IgD-negative memory B cell (primary cell): ENCODE data around the gene UPK1B. TPM values are rescaled to one million over a fixed set of nuclear protein-coding genes. Genes with fewer than 3 reads are reported as not detected.
"Not testable (repeated sequence)": the region's sequence is repeated elsewhere in the genome, so short reads cannot be mapped to it uniquely, and the experiment has no call there.

Source experiments
- H3K27ac Mint-ChIP-seq, 3 donors: one replicate each; pipeline ENCODE4 v1.8.0; 2020 to 2022; ENCODE audit warnings: mild to moderate bottlenecking in 3 of 3, mixed read lengths in 3 of 3, moderate library complexity in 1 of 3
- H3K27me3 Mint-ChIP-seq: one replicate; pipeline ENCODE4 v1.8.0; 2021; ENCODE audit warnings: mixed read lengths
- H3K36me3 Mint-ChIP-seq: one replicate; pipeline ENCODE4 v1.8.0; 2020; ENCODE audit warnings: mild to moderate bottlenecking, mixed read lengths
- H3K4me1 Mint-ChIP-seq, 3 donors: one replicate each; pipeline ENCODE4 v1.8.0; 2020 to 2022; ENCODE audit warnings: mixed read lengths in 3 of 3, mild to moderate bottlenecking in 1 of 3
- H3K4me3 Mint-ChIP-seq, 4 donors: one replicate each; pipeline ENCODE4 v1.8.0; 2020 to 2022; ENCODE audit warnings: mild to moderate bottlenecking in 4 of 4, mixed read lengths in 4 of 4, moderate library complexity in 3 of 4
- H3K9me3 Mint-ChIP-seq, 3 donors: one replicate each; pipeline ENCODE4 v1.8.0; 2020 to 2021; ENCODE audit warnings: mixed read lengths in 3 of 3, mild to moderate bottlenecking in 1 of 3
- polyA plus RNA-seq: library from polyadenylated mRNA; unstranded; fragments of 300-500 nt; fragmentation: Illumina TruSeq; gene quantifications from one replicate; pipeline ENCODE4 v1.2.3, GENCODE V29; 2021

UPK1B gene
- not detected for polyA plus RNA-seq

DNA sequence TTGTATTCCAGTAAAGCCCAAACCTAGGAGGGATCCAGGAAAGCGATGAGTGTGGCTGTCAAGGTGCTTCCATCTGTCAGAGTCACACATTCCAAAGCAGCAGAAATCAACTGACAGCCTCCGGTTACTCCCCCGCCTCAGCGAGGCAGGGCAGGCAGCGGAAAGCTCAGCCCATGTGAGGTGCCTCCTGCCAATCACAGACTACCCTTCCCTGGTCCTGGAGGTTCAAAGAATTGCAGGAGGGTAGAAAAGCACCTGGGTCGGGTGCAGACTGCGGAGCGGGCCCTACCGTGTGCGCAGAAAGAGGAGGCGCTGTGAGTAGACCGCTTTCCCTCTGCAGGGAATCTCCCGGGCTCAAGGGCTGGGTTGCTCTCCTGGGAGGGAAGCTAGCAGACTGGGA, at the start of gene UPK1B:
UPK1B (plus strand) TSS at position 274 of the 400 bp plus-strand sequence. CDS start 13,144 bp downstream, outside the sequence.
- peak within 1 kb of the TSS in 1 of 3 donors; percentile 22 for H3K27ac Mint-ChIP-seq
- H3K27me3 Mint-ChIP-seq = no peaks in the 10 kb centered on the region
- H3K36me3 Mint-ChIP-seq = peaks cover 4% of the 10 kb centered on the region
- no peaks in the 10 kb centered on the region for H3K9me3 Mint-ChIP-seq
- no peaks in the 10 kb centered on the region for H3K4me1 Mint-ChIP-seq
- no peak within 1 kb of the TSS for H3K4me3 Mint-ChIP-seq

DNA sequence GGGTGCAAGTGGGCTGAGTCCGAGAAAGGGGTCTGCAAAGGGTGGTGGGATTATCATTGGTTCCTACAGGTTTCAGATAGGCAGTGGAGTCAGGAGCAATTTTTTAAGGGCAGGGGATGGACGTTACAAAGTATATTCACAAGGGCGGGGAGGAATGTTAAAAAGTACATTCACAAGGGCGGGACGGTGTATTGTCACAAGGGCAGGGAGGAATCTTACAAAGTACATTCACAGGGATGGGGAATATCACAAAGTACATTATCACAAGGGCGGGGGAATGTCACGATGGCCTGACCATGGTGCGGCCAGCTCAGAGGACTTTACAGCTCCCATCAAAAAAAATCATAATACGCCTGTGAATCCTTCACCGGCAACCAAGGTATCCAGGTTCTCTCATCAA, 48.1 kb upstream of the UPK1B start:
- Mint-ChIP-seq H3K27ac (no peak overlapping the region), H3K27me3 (peaks cover 1% of the 10 kb centered on the region), H3K36me3 (no peaks in the 10 kb centered on the region), H3K4me1 (peaks cover 0 to 1% (median 0%) of the 10 kb centered on the region in 3 donors), H3K9me3 (peaks cover 0 to 4% (median 0%) of the 10 kb centered on the region in 3 donors), H3K4me3 (no peak overlapping the region)

DNA sequence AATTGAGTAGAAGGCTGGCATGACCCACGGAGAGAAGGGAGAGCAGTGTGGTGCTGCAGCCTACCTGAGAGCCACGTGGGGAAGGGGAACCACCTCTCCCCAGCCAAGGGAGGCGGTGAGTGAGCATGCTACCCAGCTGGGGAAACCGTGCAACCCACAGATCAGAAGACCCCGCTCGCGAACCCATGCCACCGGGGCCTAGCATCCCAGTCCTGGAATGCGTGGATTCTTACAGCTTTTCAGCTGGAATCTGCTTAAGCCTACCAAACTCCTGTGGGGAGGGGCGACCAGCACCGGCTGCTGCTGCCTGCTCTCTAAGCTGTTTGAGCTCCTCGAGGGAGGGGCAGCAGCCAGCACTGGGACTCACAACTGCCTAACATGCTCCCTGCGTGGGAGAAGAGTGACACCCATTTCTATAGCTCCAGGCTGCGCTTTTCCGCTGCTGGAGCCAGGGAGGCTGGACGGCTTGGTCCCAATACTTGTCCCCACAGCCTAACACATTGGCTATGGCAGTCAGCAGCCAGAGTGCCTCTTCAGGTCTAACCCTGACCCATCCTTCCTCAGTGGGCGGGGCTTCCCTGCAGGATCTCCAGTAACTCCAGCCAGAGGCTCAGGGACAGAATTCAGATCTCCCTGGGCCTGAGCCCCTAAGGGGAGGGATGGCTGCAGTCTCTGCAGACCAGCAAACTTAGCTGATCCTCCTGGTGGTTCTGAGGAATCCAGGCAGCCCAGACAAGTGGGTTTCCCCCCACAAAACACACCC, 47.5 kb upstream of the UPK1B start:
- Mint-ChIP-seq H3K36me3 (no peaks in the 10 kb centered on the region), H3K27ac (no peak overlapping the region), H3K27me3 (peaks cover 1% of the 10 kb centered on the region), H3K9me3 (peaks cover 0 to 4% (median 0%) of the 10 kb centered on the region in 3 donors), H3K4me1 (peaks cover 0 to 1% (median 0%) of the 10 kb centered on the region in 3 donors), H3K4me3 (peak overlapping the region in 1 of 4 donors; percentile 30)

DNA sequence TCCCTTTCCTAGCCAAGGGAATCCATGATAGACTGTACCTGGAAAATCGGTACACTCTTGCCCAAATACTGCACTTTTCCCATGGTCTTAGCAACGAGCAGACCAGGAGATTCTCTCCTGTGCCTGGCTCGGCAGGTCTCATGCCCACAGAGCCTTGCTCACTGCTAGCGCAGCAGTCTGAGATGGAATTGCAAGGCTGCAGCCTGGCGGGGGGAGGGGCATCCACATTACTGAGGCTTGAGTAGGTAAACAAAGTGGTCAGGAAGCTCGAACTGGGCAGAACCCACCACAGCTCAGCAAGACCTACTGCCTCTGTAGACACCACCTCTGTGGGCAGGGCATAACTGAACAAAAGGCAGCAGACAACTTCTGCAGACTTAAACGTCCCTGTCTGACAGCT, 43.1 kb upstream of the UPK1B start:
- H3K4me3 Mint-ChIP-seq, H3K27me3 Mint-ChIP-seq, H3K36me3 Mint-ChIP-seq, H3K27ac Mint-ChIP-seq, H3K4me1 Mint-ChIP-seq, H3K9me3 Mint-ChIP-seq: not testable (repeated sequence)

DNA sequence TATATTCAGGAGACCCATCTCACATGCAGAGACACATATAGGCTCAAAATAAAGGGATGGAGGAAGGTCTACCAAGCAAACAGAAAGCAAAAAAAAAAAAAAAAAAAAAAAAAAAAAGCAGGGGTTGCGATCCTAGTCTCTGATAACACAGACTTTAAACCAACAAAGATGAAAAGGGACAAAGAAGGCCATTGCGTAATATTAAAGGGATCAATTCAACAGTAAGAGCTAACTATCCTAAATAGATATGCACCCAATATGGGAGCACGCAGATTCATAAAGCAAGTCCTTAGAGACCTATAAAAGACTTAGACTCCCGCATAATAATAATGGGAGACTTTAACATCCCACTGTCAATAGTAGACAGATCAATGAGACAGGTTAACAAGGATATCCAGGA, 41.1 kb upstream of the UPK1B start:
- not testable (repeated sequence) for H3K9me3 Mint-ChIP-seq, H3K27me3 Mint-ChIP-seq, H3K4me1 Mint-ChIP-seq, H3K36me3 Mint-ChIP-seq, H3K4me3 Mint-ChIP-seq, H3K27ac Mint-ChIP-seq

DNA sequence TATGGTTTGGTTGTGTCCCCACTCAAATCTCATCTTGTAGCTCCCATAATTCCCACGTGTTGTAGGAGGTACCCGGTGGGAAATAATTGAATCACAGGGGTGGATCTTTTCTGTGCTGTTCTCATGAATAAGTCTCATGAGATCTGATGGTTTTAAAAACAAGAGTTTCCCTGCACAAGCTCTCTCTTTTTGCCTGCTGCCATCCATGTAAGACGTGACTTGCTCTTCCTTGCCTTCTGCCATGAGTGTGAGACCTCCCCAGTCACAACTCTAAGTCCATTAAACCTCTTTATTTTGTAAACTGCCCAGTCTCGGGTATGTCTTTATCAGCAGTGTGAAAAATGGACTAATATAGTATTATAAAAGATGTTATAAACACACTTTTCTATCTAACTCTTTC, 34.0 kb upstream of the UPK1B start:
- not testable (repeated sequence) for H3K36me3 Mint-ChIP-seq, H3K4me1 Mint-ChIP-seq, H3K9me3 Mint-ChIP-seq, H3K27ac Mint-ChIP-seq, H3K27me3 Mint-ChIP-seq, H3K4me3 Mint-ChIP-seq

DNA sequence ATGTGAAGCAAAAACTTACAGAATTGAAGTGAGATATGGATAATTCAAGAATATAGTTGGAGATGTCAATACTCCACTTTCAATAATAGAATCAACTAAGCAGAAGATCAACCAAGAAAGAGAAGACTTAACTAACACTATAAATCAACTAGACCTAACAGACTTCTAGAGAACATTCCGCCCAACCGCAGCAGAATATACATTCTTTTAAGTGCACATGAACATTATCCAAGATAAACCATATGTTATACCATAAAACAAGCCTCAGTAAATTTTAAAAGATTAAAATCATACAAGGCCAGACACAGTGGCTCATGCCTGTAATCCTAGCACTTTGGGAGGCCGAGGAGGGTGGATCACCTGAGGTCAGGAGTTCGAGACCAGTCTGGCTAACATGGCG, 32.9 kb upstream of the UPK1B start:
- Mint-ChIP-seq H3K4me1 (no peaks in the 10 kb centered on the region), H3K36me3 (no peaks in the 10 kb centered on the region), H3K9me3 (peaks cover 0 to 2% (median 0%) of the 10 kb centered on the region in 3 donors), H3K27me3 (peaks cover 2% of the 10 kb centered on the region), H3K27ac (no peak overlapping the region), H3K4me3 (no peak overlapping the region)

DNA sequence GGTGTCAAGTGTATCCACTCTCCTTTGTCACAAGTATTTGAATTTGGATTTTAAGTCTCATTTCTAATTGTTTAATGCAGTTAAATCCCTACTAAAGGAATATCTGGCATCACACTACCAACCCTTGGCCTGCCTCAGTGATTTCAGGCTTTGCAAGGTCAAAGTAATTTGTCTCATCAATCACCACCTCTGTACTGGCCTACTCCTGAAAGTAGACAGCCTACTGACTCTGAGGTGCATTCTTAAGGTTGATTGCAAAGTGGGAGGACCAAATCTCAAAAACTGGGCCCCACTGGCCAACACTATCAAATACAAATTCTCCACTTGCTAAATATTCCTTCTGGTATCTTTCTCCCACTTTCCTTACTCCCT, 28.3 kb upstream of the UPK1B start:
- Mint-ChIP-seq H3K4me3 (no peak overlapping the region), H3K9me3 (no peaks in the 10 kb centered on the region), H3K27me3 (no peaks in the 10 kb centered on the region), H3K4me1 (no peaks in the 10 kb centered on the region), H3K36me3 (no peaks in the 10 kb centered on the region), H3K27ac (peak overlapping the region in 1 of 3 donors; percentile 48)

DNA sequence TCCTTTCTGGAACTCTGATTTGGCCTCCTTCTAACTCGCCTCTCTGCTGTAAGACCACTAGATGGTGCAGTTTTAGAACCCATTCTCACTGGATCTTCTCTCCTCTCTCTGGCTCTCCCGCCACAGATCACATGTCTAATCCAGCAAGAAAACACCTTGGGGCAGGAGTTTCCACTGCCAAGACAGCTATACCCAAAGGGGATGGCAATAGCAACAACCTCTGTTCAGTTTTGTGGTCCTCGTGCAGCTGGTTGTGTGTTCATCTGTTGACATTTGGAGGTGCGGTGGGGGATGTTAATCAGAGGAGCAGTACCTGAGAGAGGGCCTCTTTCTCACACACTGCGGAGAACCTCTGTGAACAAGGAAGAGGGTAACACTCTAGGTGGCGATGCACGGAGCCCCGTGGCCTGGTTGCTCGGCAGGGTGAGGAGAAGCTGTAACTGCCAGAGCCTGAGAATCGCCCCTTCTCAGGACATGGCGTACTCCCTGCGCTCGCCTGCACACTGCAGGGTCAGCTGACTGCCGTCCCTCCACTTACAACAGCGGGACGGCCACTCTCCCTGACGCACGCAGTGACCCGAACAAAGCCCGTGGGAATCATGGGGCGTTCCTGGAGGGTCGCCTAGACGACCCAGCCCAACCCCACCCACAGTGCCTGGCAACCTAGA, 27.8 kb upstream of the UPK1B start, which contains the start of gene TEX55:
TEX55 (plus strand) TSS at position 666 of the 668 bp plus-strand sequence. CDS start 25 bp downstream, outside the sequence.
- H3K4me1 Mint-ChIP-seq = no peaks in the 10 kb centered on the region
- H3K36me3 Mint-ChIP-seq = no peaks in the 10 kb centered on the region
- H3K27ac Mint-ChIP-seq = peak within 1 kb of the TSS in 1 of 3 donors; percentile 48
- H3K4me3 Mint-ChIP-seq = no peak within 1 kb of the TSS
- H3K9me3 Mint-ChIP-seq = no peaks in the 10 kb centered on the region
- H3K27me3 Mint-ChIP-seq = no peaks in the 10 kb centered on the region

DNA sequence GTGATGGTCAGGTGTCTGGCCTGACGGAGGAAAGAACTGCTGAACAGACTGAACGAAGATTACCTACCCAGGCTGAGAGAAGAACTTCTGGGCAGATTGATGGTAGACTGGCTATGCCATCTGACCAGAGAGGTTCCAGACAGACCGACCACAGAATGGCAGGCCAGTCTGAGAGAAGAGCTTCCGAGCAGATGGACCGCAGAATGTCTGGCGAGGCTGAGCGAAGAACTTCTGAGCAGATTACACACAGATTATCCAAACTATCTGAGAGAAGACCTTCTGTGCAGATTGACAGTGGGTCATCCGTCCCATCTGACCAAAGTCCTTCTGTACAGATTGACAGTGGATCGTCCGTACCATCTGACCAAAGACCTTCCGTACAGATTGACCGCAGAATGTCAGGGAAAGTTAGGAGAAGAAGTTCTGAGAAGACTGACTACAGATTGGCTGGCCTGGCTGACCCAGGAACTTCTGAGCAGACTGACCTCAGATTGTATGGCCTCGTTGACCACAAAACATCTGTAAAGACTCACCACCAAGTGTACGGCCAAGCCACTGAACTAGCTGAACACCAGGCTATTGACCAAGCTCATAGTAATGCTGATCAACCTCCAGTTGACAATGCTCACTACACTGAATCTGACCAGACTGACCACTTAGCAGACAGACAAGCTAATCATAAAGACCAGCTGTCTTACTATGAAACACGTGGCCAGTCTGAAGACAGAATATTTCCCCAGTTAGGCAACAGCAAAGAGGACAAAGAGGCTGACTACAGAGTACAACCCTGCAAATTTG, 26.6 kb upstream of the UPK1B start:
- Mint-ChIP-seq H3K27ac (no peak overlapping the region), H3K36me3 (no peaks in the 10 kb centered on the region), H3K4me1 (no peaks in the 10 kb centered on the region), H3K27me3 (no peaks in the 10 kb centered on the region), H3K9me3 (no peaks in the 10 kb centered on the region), H3K4me3 (no peak overlapping the region)

DNA sequence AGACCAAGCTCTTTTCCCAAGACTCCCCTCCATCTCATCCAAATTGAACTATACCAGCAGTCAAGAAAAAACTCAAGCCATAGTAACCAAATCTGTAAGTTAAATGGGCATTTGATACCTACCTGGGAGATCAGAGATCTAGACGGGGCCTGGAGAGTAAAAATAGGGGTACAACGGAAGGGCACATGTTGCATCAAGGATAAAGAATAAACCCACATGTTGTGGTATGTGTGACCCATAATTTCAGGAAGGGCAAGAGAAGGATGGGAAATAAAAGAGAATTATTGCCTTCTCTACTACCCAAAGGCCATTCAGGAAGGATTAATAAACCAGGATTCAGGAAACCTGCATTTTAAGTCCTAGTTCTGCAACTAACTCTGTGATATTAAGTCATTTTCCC, 25.9 kb upstream of the UPK1B start:
- Mint-ChIP-seq H3K9me3 (no peaks in the 10 kb centered on the region), H3K36me3 (no peaks in the 10 kb centered on the region), H3K4me1 (no peaks in the 10 kb centered on the region), H3K27ac (no peak overlapping the region), H3K4me3 (no peak overlapping the region), H3K27me3 (no peaks in the 10 kb centered on the region)

DNA sequence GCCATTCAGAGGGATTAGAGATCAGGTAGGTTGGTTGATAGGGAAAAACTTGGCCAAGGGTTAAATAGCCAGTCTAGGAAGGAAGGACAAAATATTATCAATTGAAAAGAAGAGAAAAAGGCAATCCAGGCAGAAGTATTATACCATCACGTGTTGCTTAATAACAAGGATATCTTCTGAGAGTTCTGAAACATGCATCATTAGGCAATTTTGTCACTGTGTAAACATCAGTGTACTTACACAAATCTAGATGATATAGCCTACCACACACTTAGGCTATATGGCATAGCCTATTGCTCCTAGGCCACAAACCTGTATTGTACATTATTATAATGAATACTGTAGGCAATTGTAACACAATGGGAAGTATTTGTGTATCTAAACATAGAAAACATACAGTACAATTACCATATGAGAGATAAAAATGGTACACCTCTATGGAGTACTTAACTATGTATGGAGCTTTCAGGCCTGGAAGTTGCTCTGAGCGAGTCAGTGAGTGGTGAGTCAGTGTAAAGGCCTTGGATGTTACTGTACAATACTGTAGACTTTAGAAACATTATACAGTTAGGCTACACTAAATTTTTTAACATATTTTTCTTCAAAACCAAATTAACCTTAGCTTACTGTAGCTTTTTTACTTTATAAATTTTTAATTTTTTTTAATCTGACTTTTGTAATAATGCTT, 24.8 kb upstream of the UPK1B start:
- no peaks in the 10 kb centered on the region for H3K36me3 Mint-ChIP-seq
- no peaks in the 10 kb centered on the region for H3K4me1 Mint-ChIP-seq
- no peak overlapping the region for H3K4me3 Mint-ChIP-seq
- peaks cover 3 to 9% (median 4%) of the 10 kb centered on the region in 3 donors for H3K9me3 Mint-ChIP-seq
- no peak overlapping the region for H3K27ac Mint-ChIP-seq
- H3K27me3 Mint-ChIP-seq = no peaks in the 10 kb centered on the region

DNA sequence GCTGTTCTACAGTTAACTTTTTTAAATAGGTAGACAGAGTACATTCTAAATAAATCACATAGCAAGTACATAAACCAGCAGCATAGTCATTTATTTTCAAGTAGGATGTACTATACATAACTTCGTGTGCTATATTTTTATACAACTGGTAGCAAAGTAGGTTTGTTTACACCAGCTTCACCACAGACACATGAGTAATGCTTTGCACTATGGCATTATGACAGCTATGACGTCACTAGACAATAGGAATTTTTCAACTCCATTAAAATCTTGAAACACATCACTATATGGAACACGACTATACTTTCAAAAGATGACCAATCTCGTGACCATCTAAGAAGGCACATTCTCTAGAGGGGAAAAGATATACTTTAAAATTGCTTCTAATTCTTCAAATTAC, 23.9 kb upstream of the UPK1B start:
- Mint-ChIP-seq H3K27ac (no peak overlapping the region), H3K4me1 (no peaks in the 10 kb centered on the region), H3K27me3 (no peaks in the 10 kb centered on the region), H3K9me3 (peaks cover 3 to 18% (median 8%) of the 10 kb centered on the region in 3 donors), H3K36me3 (no peaks in the 10 kb centered on the region), H3K4me3 (no peak overlapping the region)

DNA sequence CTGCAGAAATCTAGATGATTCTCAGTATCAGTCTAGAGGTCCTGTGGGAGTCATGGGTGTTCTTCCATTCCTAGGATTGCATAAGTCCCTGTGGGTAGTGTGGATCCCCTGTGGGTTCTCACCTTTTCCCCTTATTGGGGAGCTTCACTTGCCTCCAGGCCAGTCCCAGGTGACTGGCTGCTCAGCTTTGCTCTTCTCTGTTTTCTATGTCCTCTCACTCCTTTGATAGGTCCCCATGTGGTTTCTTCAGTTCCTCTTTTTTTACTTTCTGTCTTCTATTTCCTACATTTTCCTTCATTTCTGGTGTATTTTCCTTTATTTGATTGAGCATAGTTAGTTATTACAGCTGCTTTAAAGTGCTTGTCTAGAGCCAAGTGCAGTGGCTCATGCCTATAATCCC, 16.5 kb upstream of the UPK1B start:
- H3K9me3 Mint-ChIP-seq = peaks cover 3 to 37% (median 24%) of the 10 kb centered on the region in 3 donors
- H3K4me1 Mint-ChIP-seq = no peaks in the 10 kb centered on the region

DNA sequence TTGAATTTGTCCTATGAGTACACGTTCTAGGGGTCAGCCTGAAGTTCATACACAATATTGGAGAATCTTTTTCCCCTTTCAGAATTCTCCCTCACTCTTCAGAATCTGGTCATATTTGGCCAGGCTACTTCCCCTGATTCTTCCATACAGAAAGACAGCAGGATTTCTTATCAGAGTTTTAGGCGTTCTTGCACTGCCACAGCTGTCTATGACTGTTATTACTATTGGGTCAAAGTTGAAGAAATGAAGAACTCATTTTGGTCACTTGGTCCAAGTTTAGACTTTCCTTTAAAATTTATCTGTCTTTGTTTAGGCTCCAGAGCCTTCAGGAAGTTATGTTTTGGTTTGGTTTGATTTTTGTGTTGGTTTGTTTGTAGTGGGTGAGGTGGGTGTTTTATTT, 15.4 kb upstream of the UPK1B start:
- peaks cover 1% of the 10 kb centered on the region for H3K36me3 Mint-ChIP-seq
- no peaks in the 10 kb centered on the region for H3K4me1 Mint-ChIP-seq
- H3K4me3 Mint-ChIP-seq = peak overlapping the region in 1 of 4 donors; percentile 39
- no peak overlapping the region for H3K27ac Mint-ChIP-seq
- H3K27me3 Mint-ChIP-seq = peaks cover 5% of the 10 kb centered on the region
- H3K9me3 Mint-ChIP-seq = peaks cover 3 to 35% (median 20%) of the 10 kb centered on the region in 3 donors

More for the DNA sequence above, 16.5 kb upstream of the UPK1B start:
- no peak overlapping the region for H3K27ac Mint-ChIP-seq
- H3K27me3 Mint-ChIP-seq = peaks cover 3% of the 10 kb centered on the region
- H3K4me3 Mint-ChIP-seq = no peak overlapping the region
- H3K36me3 Mint-ChIP-seq = peaks cover 1% of the 10 kb centered on the region
